Measurements from ENCODE around the gene SLC25A45.

DNA sequence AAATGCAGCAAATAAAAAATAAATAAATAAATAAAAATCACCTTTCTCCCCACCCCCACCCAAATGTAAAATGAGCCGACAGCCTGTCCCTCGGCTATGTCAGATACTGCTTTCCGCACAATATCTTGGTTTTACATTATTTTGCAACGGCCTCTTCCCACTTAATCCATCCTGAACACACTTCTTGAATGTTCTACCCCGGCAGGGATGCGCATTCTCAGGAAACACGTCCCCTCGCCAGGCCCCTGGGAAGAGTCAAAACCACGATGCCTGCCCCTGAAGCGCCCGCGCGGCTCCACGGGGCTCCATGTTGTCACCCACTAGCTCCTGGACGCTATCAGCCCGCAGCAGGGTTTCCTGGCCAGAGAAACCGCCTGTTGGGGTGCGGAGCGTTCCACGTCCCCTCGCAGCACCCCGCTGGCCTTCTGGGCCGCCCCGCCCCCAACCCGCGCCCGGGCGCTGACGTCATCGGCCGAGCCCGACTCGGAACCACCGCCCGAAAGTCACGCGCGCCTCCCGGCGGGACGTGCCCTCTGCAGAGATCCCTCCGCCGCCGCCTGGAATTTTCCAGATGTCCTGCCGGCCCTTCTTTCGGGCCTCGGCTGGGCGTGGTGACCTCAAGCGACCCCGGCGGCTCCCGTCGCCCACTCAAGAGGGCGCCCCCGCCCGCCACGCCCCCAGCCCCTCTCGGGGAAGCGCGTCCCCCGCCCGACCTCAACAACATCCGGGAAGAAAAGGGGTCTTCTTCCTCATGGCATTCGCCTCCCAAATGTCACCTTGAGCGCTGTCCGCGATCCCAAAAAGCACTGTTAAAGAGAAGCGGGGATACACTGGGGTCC lies 39.6 kb upstream of the SLC25A45 start:
- TF ChIP-seq, protein P1, sequence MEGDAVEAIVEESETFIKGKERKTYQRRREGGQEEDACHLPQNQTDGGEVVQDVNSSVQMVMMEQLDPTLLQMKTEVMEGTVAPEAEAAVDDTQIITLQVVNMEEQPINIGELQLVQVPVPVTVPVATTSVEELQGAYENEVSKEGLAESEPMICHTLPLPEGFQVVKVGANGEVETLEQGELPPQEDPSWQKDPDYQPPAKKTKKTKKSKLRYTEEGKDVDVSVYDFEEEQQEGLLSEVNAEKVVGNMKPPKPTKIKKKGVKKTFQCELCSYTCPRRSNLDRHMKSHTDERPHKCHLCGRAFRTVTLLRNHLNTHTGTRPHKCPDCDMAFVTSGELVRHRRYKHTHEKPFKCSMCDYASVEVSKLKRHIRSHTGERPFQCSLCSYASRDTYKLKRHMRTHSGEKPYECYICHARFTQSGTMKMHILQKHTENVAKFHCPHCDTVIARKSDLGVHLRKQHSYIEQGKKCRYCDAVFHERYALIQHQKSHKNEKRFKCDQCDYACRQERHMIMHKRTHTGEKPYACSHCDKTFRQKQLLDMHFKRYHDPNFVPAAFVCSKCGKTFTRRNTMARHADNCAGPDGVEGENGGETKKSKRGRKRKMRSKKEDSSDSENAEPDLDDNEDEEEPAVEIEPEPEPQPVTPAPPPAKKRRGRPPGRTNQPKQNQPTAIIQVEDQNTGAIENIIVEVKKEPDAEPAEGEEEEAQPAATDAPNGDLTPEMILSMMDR (IDR thresholded peaks at IDR 0.05), result peak in 2 of 4 experiments; percentile 7 to 9
- peak; percentile 95 to 99 for TF ChIP-seq POLR2A (IDR thresholded peaks at IDR 0.05)

Data from uterus (tissue), 2 donors.